Loucy (cell line): ENCODE measurements around the gene EFS.
"Not testable (repeated sequence)": the region's sequence is repeated elsewhere in the genome, so short reads cannot be mapped to it uniquely, and the experiment has no call there.

Experiments
- H2AFZ ChIP-seq: fragments of 200-600 bp; sonication (generic); 2 replicates; pipeline ENCODE4 v1.6.0; 2016; ENCODE audit warnings: antibody characterized with exemption, mild to moderate bottlenecking, low read length, moderate library complexity
- H3F3A ChIP-seq: fragments of 200-600 bp; 2 replicates; pipeline ENCODE4 v1.6.0; 2016; ENCODE audit warnings: antibody characterized with exemption, low read depth, mild to moderate bottlenecking
- H3K27me3 ChIP-seq: fragments of 200-600 bp; sonication (generic); 2 replicates; pipeline ENCODE4 v1.6.1; 2014; ENCODE audit warnings: low read length, mild to moderate bottlenecking; ENCODE audit not compliant: insufficient read depth, poor library complexity, severe bottlenecking
- H3K36me3 ChIP-seq: fragments of 200-600 bp; sonication (generic); 2 replicates; pipeline ENCODE4 v1.6.1; 2016; ENCODE audit warnings: low read length; ENCODE audit not compliant: insufficient read depth
- H3K4me1 ChIP-seq: fragments of 200-600 bp; sonication (generic); 2 replicates; pipeline ENCODE4 v1.5.1; 2014; ENCODE audit warnings: low read length, mild to moderate bottlenecking; ENCODE audit not compliant: insufficient read depth, poor library complexity, severe bottlenecking
- H3K4me2 ChIP-seq: fragments of 200-600 bp; sonication (generic); 2 replicates; pipeline ENCODE4 v1.6.0; 2014; ENCODE audit warnings: antibody characterized with exemption, low read length, low read depth, mild to moderate bottlenecking; ENCODE audit not compliant: poor library complexity, severe bottlenecking
- H3K4me3 ChIP-seq: fragments of 200-600 bp; sonication (generic); 2 replicates; pipeline ENCODE4 v1.5.1; 2014; ENCODE audit warnings: low read length, mild to moderate bottlenecking, mixed read lengths; ENCODE audit not compliant: poor library complexity, severe bottlenecking
- H3K79me2 ChIP-seq: fragments of 200-600 bp; sonication (generic); 2 replicates; pipeline ENCODE4 v1.6.1; 2014; ENCODE audit warnings: low read length; ENCODE audit not compliant: insufficient read depth
- H3K9ac ChIP-seq: fragments of 200-600 bp; sonication (generic); 2 replicates; pipeline ENCODE4 v1.6.0; 2014; ENCODE audit warnings: mild to moderate bottlenecking, low read depth, low read length, moderate library complexity; ENCODE audit not compliant: poor library complexity, severe bottlenecking
- H3K9me2 ChIP-seq: fragments of 200-600 bp; sonication (generic); replicated peaks from 2 replicates; pipeline ENCODE4 v1.6.1; 2016; ENCODE audit warnings: low read depth, low read length, mixed read lengths
- H3K9me3 ChIP-seq: fragments of 200-600 bp; sonication (generic); 2 replicates; pipeline ENCODE4 v1.6.1; 2014; ENCODE audit warnings: mild to moderate bottlenecking, antibody characterized with exemption, low read length, low read depth; ENCODE audit not compliant: insufficient read depth
- H4K20me1 ChIP-seq: fragments of 200-600 bp; sonication (generic); 2 replicates; pipeline ENCODE4 v1.6.0; 2014; ENCODE audit warnings: antibody characterized with exemption, low read length, mild to moderate bottlenecking; ENCODE audit not compliant: insufficient read depth, poor library complexity, severe bottlenecking
- EZH2phosphoT487 ChIP-seq: fragments of 200-600 bp; IDR thresholded peaks from 2 replicates; pipeline ENCODE4 v1.6.1; 2018; ENCODE audit warnings: antibody characterized with exemption, mild to moderate bottlenecking, moderate library complexity, borderline replicate concordance
- TF ChIP-seq, protein P1 (sequence below): fragments of 200-600 bp; sonication (generic); conservative IDR thresholded peaks from 2 replicates; pipeline ENCODE4 v1.5.1; 2014; ENCODE audit warnings: mild to moderate bottlenecking, antibody characterized with exemption, low read length

The EFS gene

DNA sequence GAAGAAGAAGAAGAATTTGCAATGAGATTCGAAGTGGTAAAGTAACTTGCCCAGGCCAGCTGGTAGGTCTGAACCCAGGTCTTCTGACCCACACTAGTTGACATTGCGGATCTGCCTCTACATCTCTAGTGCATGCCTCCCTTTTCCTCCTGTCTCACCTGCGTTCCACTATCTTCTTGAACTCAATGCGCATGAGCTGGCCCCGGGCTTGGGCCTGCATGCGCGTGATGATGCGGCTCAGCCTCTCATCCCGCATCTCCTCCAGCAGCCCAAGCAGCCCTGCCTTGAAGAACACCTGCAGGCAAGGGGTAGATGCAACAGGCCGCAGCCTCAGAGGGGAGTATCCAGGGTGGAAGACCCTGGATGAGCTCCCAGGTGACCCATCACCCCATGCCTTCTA is 31.2 kb upstream of the EFS start:
- Histone ChIP-seq H3F3A (no peaks in the 10 kb centered on the region), H3K4me2 (no peak overlapping the region), H3K4me3 (no peak overlapping the region), H3K9me3 (no peaks in the 10 kb centered on the region), H3K79me2 (no peaks in the 10 kb centered on the region), H3K9me2 (no peaks in the 10 kb centered on the region), H3K27me3 (no peaks in the 10 kb centered on the region), H3K4me1 (no peaks in the 10 kb centered on the region), H3K36me3 (no peaks in the 10 kb centered on the region), H4K20me1 (no peaks in the 10 kb centered on the region), H2AFZ (no peak overlapping the region), H3K9ac (no peak overlapping the region)
- TF ChIP-seq EZH2phosphoT487: no peak
- TF ChIP-seq, protein P1, sequence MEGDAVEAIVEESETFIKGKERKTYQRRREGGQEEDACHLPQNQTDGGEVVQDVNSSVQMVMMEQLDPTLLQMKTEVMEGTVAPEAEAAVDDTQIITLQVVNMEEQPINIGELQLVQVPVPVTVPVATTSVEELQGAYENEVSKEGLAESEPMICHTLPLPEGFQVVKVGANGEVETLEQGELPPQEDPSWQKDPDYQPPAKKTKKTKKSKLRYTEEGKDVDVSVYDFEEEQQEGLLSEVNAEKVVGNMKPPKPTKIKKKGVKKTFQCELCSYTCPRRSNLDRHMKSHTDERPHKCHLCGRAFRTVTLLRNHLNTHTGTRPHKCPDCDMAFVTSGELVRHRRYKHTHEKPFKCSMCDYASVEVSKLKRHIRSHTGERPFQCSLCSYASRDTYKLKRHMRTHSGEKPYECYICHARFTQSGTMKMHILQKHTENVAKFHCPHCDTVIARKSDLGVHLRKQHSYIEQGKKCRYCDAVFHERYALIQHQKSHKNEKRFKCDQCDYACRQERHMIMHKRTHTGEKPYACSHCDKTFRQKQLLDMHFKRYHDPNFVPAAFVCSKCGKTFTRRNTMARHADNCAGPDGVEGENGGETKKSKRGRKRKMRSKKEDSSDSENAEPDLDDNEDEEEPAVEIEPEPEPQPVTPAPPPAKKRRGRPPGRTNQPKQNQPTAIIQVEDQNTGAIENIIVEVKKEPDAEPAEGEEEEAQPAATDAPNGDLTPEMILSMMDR: no peak

DNA sequence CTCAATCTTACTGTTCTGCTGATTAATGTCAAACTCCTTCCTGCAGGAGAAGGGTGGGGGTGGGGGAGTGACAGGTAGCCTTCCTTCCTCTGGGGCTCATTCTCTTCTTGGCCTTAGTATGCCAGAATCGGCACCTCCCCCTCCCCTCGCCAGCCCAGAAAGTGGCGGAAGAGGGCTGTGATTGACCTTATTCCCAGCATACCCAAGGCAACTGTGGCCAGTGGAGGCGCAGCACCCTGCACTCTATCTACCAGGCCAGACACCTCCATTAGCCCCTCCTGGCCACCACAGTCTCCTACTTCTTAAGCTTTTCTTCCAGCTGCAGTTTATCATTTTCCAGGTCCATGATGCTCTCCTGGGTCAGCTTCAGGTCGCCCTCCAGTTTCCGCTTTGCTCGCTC is 27.6 kb upstream of the EFS start:
- Histone ChIP-seq H4K20me1 (no peaks in the 10 kb centered on the region), H3K9ac (no peak overlapping the region), H3K4me3 (no peak overlapping the region), H3F3A (no peaks in the 10 kb centered on the region), H3K79me2 (no peaks in the 10 kb centered on the region), H3K4me2 (no peak overlapping the region), H3K27me3 (no peaks in the 10 kb centered on the region), H2AFZ (no peak overlapping the region), H3K9me3 (no peaks in the 10 kb centered on the region), H3K4me1 (no peaks in the 10 kb centered on the region), H3K9me2 (no peaks in the 10 kb centered on the region), H3K36me3 (no peaks in the 10 kb centered on the region)
- no peak for TF ChIP-seq EZH2phosphoT487
- TF ChIP-seq, protein P1: no peak

DNA sequence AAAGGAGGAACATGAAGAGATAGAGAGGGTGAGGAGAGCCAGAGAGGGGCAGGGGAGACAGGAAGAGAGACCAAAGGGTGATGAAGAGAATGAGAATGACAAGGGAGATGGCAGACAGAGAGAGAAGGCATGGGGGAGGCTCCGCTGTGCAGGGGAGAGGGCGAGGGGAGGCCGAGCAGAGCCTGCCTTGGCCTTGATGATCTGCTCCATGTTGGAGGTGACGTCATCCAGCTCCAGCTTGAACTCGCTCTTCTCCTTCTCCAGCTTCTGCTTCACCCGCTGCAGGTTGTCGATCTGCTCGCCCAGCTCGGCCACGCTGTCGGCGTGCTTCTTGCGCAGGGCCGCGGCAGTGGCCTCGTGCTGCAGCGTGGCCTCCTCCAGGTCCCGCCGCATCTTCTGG is 24.9 kb upstream of the EFS start:
- not testable (repeated sequence) for H3F3A ChIP-seq, H3K9ac ChIP-seq, H3K4me3 ChIP-seq, H3K4me1 ChIP-seq, H3K36me3 ChIP-seq, H2AFZ ChIP-seq, H3K27me3 ChIP-seq, H3K9me3 ChIP-seq, H3K4me2 ChIP-seq, H3K9me2 ChIP-seq, H3K79me2 ChIP-seq, H4K20me1 ChIP-seq

DNA sequence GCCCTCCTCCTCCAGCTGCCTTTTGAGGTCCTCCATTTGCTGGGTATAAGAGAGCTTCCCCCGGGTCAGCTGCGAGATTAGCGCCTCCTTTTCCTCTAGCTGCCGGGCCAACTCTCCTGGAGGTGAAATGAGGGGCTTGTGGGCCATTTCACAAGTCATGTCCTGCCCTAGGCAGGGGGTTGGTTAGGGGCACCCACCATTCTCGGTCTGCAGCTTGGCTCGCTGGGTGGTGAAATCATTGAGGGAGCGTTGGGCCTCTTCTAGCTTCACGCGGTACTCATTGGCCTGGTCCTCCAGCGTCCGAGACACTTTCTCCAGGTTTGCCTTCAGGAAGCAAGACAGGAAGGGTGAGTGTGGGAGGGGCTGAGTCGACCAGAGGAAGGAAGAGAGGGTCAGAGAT is 24.4 kb upstream of the EFS start:
- no peaks in the 10 kb centered on the region for H3K27me3 ChIP-seq
- H3K4me2 ChIP-seq: no peak overlapping the region
- no peaks in the 10 kb centered on the region for H3K79me2 ChIP-seq
- no peaks in the 10 kb centered on the region for H4K20me1 ChIP-seq
- H3K4me3 ChIP-seq: no peak overlapping the region
- H3K4me1 ChIP-seq: no peaks in the 10 kb centered on the region
- no peak overlapping the region for H2AFZ ChIP-seq
- no peaks in the 10 kb centered on the region for H3F3A ChIP-seq
- TF ChIP-seq, protein P1: no peak
- TF ChIP-seq EZH2phosphoT487: no peak
- no peaks in the 10 kb centered on the region for H3K9me2 ChIP-seq
- H3K36me3 ChIP-seq: no peaks in the 10 kb centered on the region
- H3K9me3 ChIP-seq: no peaks in the 10 kb centered on the region
- no peak overlapping the region for H3K9ac ChIP-seq
